ENCODE measurements around the gene VGLL4. TPM values are rescaled to one million over a fixed set of nuclear protein-coding genes. Genes with fewer than 3 reads are reported as not detected.
A peak's percentile ranks its signal among the peaks of the same experiment; 100 is the strongest.

VGLL4 gene
- total and polyA plus RNA-seq, 4 experiments from 2014 or later, result 15.1 to 30.3 (median 25.6) TPM

GRCh38 chr3:11612515-11613188 is 31.1 kb downstream of the VGLL4 start:
- no peaks in the 10 kb centered on the region for H3K9me3 ChIP-seq (ENCODE audit: control insufficient read depth in 1 of 2, low read length in 2 of 2)
- no peaks in the 10 kb centered on the region for H3K36me3 ChIP-seq (ENCODE audit: insufficient read depth, low read length)
- Mint-ChIP-seq H3K9me3 (peaks cover 0 to 2% (median 0%) of the 10 kb centered on the region in 8 donors), H3K27ac (peak overlapping the region in 3 of 7 donors; percentile 25 to 78 (median 54)), H3K36me3 (peaks cover 2 to 7% of the 10 kb centered on the region in 2 donors), H3K27me3 (no peaks in the 10 kb centered on the region), H3K4me1 (peaks cover 29 to 60% (median 34%) of the 10 kb centered on the region in 4 donors), H3K4me3 (no peak overlapping the region)
- no peaks in the 10 kb centered on the region for H3K4me1 ChIP-seq (ENCODE audit: insufficient read depth, low read length)
- no peak overlapping the region for H3K4me3 ChIP-seq (ENCODE audit: low read length in 2 of 2)
- ChIA-PET CTCF (ENCODE audit: partially characterized antibody) (no interaction called here), POLR2A (ENCODE audit: partially characterized antibody) (no interaction called here)
- intact Hi-C loops (cut with micrococcal nuclease), result no loop called here
- H3K27me3 ChIP-seq (ENCODE audit: insufficient read depth, low read length), result no peaks in the 10 kb centered on the region
- DNase-seq, result no peak
- no peak overlapping the region for H3K27ac ChIP-seq (ENCODE audit: low read depth, low read length)

GRCh38 chr3:11611341-11611799 is 32.3 kb downstream of the VGLL4 start:
- Mint-ChIP-seq H3K4me1 (peaks cover 25 to 64% (median 32%) of the 10 kb centered on the region in 4 donors), H3K4me3 (no peak overlapping the region), H3K36me3 (peaks cover 2 to 7% of the 10 kb centered on the region in 2 donors), H3K27me3 (no peaks in the 10 kb centered on the region), H3K27ac (peak overlapping the region in 2 of 7 donors; percentile 13 to 30), H3K9me3 (peaks cover 0 to 2% (median 0%) of the 10 kb centered on the region in 8 donors)
- Histone ChIP-seq H3K4me3 (ENCODE audit: low read length in 2 of 2) (no peak overlapping the region), H3K9me3 (ENCODE audit: control insufficient read depth in 1 of 2, low read length in 2 of 2) (no peaks in the 10 kb centered on the region), H3K36me3 (ENCODE audit: insufficient read depth, low read length) (no peaks in the 10 kb centered on the region), H3K27me3 (ENCODE audit: insufficient read depth, low read length) (no peaks in the 10 kb centered on the region), H3K27ac (ENCODE audit: low read depth, low read length) (no peak overlapping the region), H3K4me1 (ENCODE audit: insufficient read depth, low read length) (no peaks in the 10 kb centered on the region)
- ChIA-PET POLR2A (ENCODE audit: partially characterized antibody) (no interaction called here), CTCF (ENCODE audit: partially characterized antibody) (no interaction called here)
- no peak for DNase-seq
- intact Hi-C loops (cut with micrococcal nuclease), result no loop called here

- Histone ChIP-seq H3K27ac (ENCODE audit: low read depth, low read length) (no peak overlapping the region), H3K4me1 (ENCODE audit: insufficient read depth, low read length) (no peaks in the 10 kb centered on the region), H3K36me3 (ENCODE audit: insufficient read depth, low read length) (no peaks in the 10 kb centered on the region), H3K27me3 (ENCODE audit: insufficient read depth, low read length) (no peaks in the 10 kb centered on the region), H3K9me3 (ENCODE audit: control insufficient read depth in 1 of 2, low read length in 2 of 2) (no peaks in the 10 kb centered on the region), H3K4me3 (ENCODE audit: low read length in 2 of 2) (no peak overlapping the region)
- Mint-ChIP-seq H3K4me1 (peaks cover 25 to 59% (median 31%) of the 10 kb centered on the region in 4 donors), H3K9me3 (peaks cover 0 to 2% (median 0%) of the 10 kb centered on the region in 8 donors), H3K27ac (peak overlapping the region in 4 of 7 donors; percentile 4 to 68 (median 39)), H3K27me3 (no peaks in the 10 kb centered on the region), H3K36me3 (peaks cover 7% of the 10 kb centered on the region in 2 donors), H3K4me3 (no peak overlapping the region)
- CTCF ChIA-PET (ENCODE audit: partially characterized antibody), result no interaction called here
- intact Hi-C loops (cut with micrococcal nuclease), result no loop called here
- DNase-seq, result no peak
- POLR2A ChIA-PET (ENCODE audit: partially characterized antibody), result no interaction called here
Measured at GRCh38 chr3:11610700-11611275, 32.9 kb downstream of the VGLL4 start.

DNA sequence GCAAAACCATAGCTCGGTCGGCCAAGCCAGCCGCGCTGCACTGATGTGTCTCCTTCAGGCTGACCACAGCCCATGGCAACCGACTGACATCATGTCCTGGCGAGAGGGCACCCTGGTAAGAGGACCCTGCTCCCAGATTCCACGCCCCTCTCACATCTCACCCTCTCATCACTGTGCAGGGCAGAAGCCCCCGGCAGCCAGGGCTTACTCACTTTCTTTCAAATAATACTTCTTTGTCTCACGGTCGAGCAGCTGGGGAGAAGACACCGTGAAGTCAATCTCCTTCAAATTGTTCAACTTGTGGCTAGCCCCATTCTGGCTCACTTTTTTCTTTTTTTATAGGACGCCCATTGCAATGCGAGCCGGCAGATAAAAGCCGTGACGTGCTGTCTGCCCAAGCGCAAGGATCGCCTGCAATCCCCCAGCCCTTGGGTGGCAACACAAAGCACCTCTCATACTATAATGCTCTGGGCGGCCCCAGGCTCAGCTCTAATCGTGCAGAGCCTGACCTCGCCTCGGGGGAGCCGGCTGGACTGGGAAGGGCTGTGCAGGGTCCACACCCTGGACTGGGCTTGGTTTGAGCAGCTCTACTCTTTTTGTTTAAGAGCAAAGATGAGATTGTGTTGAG is 33.6 kb downstream of the VGLL4 start:
- POLR2A ChIA-PET (ENCODE audit: partially characterized antibody), result no interaction called here
- H3K9me3 Mint-ChIP-seq, result peaks cover 0 to 2% (median 0%) of the 10 kb centered on the region in 8 donors
- peak overlapping the region in 1 of 7 donors; percentile 48 for H3K27ac Mint-ChIP-seq

GRCh38 chr3:11609481-11609880 is 34.2 kb downstream of the VGLL4 start:
- Histone ChIP-seq H3K4me3 (ENCODE audit: low read length in 2 of 2) (no peak overlapping the region), H3K36me3 (ENCODE audit: insufficient read depth, low read length) (no peaks in the 10 kb centered on the region), H3K27me3 (ENCODE audit: insufficient read depth, low read length) (no peaks in the 10 kb centered on the region), H3K4me1 (ENCODE audit: insufficient read depth, low read length) (no peaks in the 10 kb centered on the region), H3K9me3 (ENCODE audit: control insufficient read depth in 1 of 2, low read length in 2 of 2) (no peaks in the 10 kb centered on the region), H3K27ac (ENCODE audit: low read depth, low read length) (no peak overlapping the region)
- DNase-seq, result no peak
- peaks cover 0 to 2% (median 0%) of the 10 kb centered on the region in 8 donors for H3K9me3 Mint-ChIP-seq
- H3K4me3 Mint-ChIP-seq, result no peak overlapping the region
- H3K27me3 Mint-ChIP-seq, result no peaks in the 10 kb centered on the region
- H3K36me3 Mint-ChIP-seq, result peaks cover 10 to 11% of the 10 kb centered on the region in 2 donors
- ChIA-PET POLR2A (ENCODE audit: partially characterized antibody) (no interaction called here), CTCF (ENCODE audit: partially characterized antibody) (interaction anchor here (1.2 kb wide), 1 partner anchor 11 kb away, joined by 3 read pairs; no protein-coding TSS in a partner anchor)
- peak overlapping the region in 2 of 7 donors; percentile 36 to 68 for H3K27ac Mint-ChIP-seq
- H3K4me1 Mint-ChIP-seq, result peaks cover 29 to 53% (median 36%) of the 10 kb centered on the region in 4 donors
- intact Hi-C loops (cut with micrococcal nuclease), result no loop called here

More for the DNA sequence above, 33.6 kb downstream of the VGLL4 start:
- Mint-ChIP-seq H3K27me3 (no peaks in the 10 kb centered on the region), H3K4me3 (no peak overlapping the region), H3K36me3 (peaks cover 10 to 11% of the 10 kb centered on the region in 2 donors), H3K4me1 (peaks cover 29 to 57% (median 36%) of the 10 kb centered on the region in 4 donors)
- DNase-seq, result no peak
- H3K27ac ChIP-seq (ENCODE audit: low read depth, low read length), result no peak overlapping the region
- H3K4me1 ChIP-seq (ENCODE audit: insufficient read depth, low read length), result no peaks in the 10 kb centered on the region
- H3K27me3 ChIP-seq (ENCODE audit: insufficient read depth, low read length), result no peaks in the 10 kb centered on the region
- no peaks in the 10 kb centered on the region for H3K9me3 ChIP-seq (ENCODE audit: control insufficient read depth in 1 of 2, low read length in 2 of 2)
- CTCF ChIA-PET (ENCODE audit: partially characterized antibody), result interaction anchor here (1.2 kb wide), 1 partner anchor 11 kb away, joined by 3 read pairs; no protein-coding TSS in a partner anchor
- intact Hi-C loops (cut with micrococcal nuclease), result no loop called here
- H3K36me3 ChIP-seq (ENCODE audit: insufficient read depth, low read length), result no peaks in the 10 kb centered on the region
- no peak overlapping the region for H3K4me3 ChIP-seq (ENCODE audit: low read length in 2 of 2)

DNA sequence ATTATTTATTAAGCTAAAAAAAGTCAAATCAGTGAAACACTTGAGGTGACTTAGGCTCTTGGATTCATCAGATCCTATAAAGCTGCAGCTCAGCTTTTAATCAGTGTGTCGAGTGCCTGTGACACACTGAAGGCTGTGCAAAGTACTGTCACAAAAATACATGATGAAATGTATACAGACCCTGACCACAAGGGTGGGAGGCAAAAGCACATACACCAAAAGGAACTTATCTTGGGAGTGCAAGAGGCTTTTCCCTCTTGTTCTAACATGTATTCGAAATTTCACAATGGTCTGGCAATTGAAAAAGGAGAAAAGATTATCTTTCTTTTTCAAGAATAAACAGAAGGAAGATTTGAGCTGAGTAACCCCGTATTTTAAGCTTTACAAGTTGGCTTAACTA is 35.9 kb downstream of the VGLL4 start:
- H3K27me3 Mint-ChIP-seq, result no peaks in the 10 kb centered on the region
- H3K9me3 Mint-ChIP-seq, result no peaks in the 10 kb centered on the region
- no peak overlapping the region for H3K4me3 Mint-ChIP-seq
- peaks cover 9 to 10% of the 10 kb centered on the region in 2 donors for H3K36me3 Mint-ChIP-seq
- no peaks in the 10 kb centered on the region for H3K9me3 ChIP-seq (ENCODE audit: control insufficient read depth in 1 of 2, low read length in 2 of 2)
- H3K27ac Mint-ChIP-seq, result no peak overlapping the region
- H3K4me1 Mint-ChIP-seq, result peaks cover 27 to 46% (median 35%) of the 10 kb centered on the region in 4 donors
- POLR2A ChIA-PET (ENCODE audit: partially characterized antibody), result no interaction called here
- H3K27me3 ChIP-seq (ENCODE audit: insufficient read depth, low read length), result no peaks in the 10 kb centered on the region
- DNase-seq, result no peak
- no peak overlapping the region for H3K27ac ChIP-seq (ENCODE audit: low read depth, low read length)
- CTCF ChIA-PET (ENCODE audit: partially characterized antibody), result interaction anchor here (1.4 kb wide), 1 partner anchor 12 kb away, joined by 3 read pairs; no protein-coding TSS in a partner anchor
- H3K4me3 ChIP-seq (ENCODE audit: low read length in 2 of 2), result no peak overlapping the region
- H3K4me1 ChIP-seq (ENCODE audit: insufficient read depth, low read length), result no peaks in the 10 kb centered on the region
- intact Hi-C loops (cut with micrococcal nuclease), result no loop called here
- no peaks in the 10 kb centered on the region for H3K36me3 ChIP-seq (ENCODE audit: insufficient read depth, low read length)

- Histone ChIP-seq H3K4me1 (ENCODE audit: insufficient read depth, low read length) (no peaks in the 10 kb centered on the region), H3K27me3 (ENCODE audit: insufficient read depth, low read length) (no peaks in the 10 kb centered on the region), H3K27ac (ENCODE audit: low read depth, low read length) (no peak overlapping the region), H3K36me3 (ENCODE audit: insufficient read depth, low read length) (no peaks in the 10 kb centered on the region), H3K4me3 (ENCODE audit: low read length in 2 of 2) (no peak overlapping the region), H3K9me3 (ENCODE audit: control insufficient read depth in 1 of 2, low read length in 2 of 2) (no peaks in the 10 kb centered on the region)
- intact Hi-C loops (cut with micrococcal nuclease), result no loop called here
- H3K9me3 Mint-ChIP-seq, result no peaks in the 10 kb centered on the region
- no peak overlapping the region for H3K4me3 Mint-ChIP-seq
- no peak for DNase-seq
- POLR2A ChIA-PET (ENCODE audit: partially characterized antibody), result no interaction called here
- H3K27ac Mint-ChIP-seq, result peak overlapping the region in 3 of 7 donors; percentile 4 to 54 (median 23)
- H3K36me3 Mint-ChIP-seq, result peaks cover 10 to 11% of the 10 kb centered on the region in 2 donors
- CTCF ChIA-PET (ENCODE audit: partially characterized antibody), result interaction anchor here (0.5 to 1.4 kb wide), 3 partner anchors 13 to 927 kb away, joined by 3 to 4 read pairs (median 4); no protein-coding TSS in a partner anchor
- H3K27me3 Mint-ChIP-seq, result no peaks in the 10 kb centered on the region
- H3K4me1 Mint-ChIP-seq, result peaks cover 19 to 43% (median 32%) of the 10 kb centered on the region in 4 donors
Measured at GRCh38 chr3:11606865-11607440, 36.8 kb downstream of the VGLL4 start.

Measured in CD4-positive, alpha-beta memory T cell (primary cell).